GM12801 (cell line): Measurements from ENCODE around the gene DNAH3.

Source experiments
- TF ChIP-seq, protein P1 (sequence below): IDR thresholded peaks from one replicate; pipeline ENCODE4 v1.5.1; 2011; ENCODE audit warnings: control low read depth; ENCODE audit not compliant: insufficient read length; ENCODE audit errors: extremely low read depth

Gene DNAH3

DNA sequence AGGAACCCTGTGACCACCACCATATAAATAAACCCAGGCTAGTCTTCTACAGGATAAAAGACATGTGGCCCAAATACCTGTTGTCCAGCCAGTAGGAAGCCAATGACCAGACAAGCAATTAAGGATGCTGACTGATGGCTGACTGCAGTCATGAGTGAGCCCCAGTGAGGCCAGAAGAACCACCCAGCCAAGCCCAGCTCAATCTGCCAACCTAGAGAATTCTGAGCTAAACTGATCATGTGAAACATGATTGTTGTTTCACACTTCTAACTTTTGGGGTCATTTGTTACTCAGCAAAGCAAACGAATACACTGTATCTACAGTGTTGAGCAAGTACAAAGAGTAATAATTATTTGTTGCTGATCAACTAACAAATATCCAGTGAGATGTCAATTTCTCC is 86.4 kb downstream of the DNAH3 start:
- TF ChIP-seq, protein P1, sequence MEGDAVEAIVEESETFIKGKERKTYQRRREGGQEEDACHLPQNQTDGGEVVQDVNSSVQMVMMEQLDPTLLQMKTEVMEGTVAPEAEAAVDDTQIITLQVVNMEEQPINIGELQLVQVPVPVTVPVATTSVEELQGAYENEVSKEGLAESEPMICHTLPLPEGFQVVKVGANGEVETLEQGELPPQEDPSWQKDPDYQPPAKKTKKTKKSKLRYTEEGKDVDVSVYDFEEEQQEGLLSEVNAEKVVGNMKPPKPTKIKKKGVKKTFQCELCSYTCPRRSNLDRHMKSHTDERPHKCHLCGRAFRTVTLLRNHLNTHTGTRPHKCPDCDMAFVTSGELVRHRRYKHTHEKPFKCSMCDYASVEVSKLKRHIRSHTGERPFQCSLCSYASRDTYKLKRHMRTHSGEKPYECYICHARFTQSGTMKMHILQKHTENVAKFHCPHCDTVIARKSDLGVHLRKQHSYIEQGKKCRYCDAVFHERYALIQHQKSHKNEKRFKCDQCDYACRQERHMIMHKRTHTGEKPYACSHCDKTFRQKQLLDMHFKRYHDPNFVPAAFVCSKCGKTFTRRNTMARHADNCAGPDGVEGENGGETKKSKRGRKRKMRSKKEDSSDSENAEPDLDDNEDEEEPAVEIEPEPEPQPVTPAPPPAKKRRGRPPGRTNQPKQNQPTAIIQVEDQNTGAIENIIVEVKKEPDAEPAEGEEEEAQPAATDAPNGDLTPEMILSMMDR = no peak

DNA sequence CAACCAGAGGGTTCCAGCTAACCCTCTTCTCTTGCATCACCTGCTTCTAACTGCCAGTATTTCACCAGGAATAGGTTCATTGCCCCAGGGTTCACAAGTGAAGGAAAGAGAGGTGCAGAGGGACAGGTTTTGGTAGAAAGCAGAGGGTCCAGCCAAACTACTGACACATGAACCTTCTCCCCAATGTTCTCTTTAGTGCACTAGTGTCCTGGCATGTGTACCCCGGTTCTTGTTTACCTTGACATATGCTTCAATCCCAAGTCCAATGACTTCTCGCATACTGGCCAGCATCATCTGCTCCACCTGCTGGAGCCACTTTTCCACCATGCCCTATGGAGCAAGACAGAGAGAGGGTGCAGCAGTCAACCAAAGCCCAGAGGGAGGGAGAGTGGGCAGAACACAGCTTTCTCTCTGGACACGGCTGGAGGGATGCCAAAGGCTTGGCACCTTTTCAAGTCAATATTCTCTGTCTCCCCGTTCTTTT is 90.6 kb downstream of the DNAH3 start:
- TF ChIP-seq, protein P1 = no peak

DNA sequence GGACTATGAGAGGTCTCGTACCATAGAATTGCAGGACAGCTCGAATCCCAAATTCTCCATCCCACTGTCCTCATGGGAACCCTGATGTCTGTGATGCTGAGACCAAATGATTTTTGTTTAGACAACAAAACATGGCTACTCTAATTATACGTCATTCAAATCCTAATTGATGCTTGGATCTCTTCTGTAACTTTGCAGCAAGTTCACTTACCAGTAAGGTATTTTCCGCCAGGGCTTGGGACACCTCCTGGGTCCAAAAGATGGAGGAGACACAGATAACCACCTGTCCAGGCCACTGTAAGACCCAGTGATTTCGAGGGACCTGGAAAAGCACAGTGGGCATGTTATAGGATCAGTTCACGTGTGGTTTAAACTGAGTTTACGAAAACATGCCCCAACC is 92.8 kb downstream of the DNAH3 start:
- TF ChIP-seq, protein P1 = no peak

DNA sequence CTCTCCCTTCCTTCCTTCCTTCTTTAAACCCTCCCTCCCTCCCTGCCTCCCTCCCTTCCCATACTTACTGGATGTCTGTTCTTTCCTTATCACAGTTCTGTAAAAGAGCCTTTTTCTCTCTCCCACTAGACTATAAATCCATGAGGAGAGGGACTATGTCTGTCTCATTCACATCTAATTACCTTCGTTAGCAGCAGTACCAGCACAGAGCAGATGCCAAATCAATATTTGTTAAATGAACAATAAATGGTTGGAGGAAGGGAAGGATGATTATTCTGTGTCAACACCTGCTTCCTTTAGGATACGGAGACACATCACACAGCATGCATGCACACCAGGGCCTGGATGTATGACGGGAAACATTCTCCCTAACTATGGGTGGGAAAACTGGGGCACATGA is 94.2 kb downstream of the DNAH3 start:
- TF ChIP-seq, protein P1 = no peak

DNA sequence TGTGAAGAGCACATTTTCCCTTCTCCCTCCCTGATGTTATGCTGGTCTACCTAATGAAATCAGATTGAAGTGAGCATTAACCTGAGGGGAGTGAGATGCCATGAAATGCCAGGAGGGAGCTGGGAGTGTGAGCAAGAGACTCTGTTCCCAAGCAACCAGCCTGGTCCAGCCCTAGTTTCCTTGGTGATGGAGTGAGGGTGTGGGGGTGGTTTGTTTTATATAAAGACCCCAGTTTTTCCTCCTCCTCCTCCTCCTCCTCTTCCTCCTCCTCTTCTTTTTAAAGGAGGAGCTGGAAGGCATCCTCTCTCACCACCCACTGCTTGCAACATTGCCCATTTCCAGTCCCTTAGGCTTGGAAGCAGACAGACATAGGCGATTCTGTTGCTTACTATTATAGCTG is 97.1 kb downstream of the DNAH3 start:
- TF ChIP-seq, protein P1 = no peak

DNA sequence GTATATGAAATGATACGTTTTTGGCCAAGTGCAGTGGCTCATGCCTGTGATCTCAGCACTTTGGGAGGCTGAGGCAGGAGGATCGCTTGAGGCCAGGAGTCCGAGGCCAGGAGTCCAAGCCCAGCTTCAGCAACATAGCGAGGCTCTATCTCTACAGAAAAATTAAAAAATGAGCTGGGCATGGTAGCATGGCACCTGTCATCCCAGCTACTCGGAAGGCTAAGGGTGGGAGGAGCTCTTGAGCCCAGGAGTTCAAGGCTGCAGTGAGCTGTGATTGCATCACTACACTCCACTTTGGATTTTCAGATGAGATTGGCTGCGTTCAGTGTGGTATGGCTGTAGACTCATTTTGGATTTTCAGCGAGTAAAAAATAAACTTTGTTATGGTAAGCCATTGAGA is 112.4 kb downstream of the DNAH3 start:
- TF ChIP-seq, protein P1 = no peak

DNA sequence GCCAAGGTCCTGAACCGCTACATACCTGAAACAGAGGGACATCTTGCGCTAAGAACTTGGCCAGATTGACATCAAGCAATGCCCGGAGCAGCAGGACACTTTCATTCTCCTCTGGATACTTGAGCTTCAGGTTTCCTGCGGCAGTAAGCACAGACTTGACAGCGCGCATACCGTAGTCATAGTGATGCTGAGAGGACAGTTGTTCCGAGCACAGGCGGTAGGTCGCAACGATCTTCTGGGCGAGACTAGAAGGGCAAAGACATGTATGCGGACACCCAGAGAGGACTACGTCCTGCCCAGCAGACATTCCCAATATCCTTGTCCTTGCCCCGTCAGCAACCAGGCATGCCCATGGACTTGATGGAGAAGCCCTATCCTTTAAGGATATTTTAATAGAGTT is 112.9 kb downstream of the DNAH3 start:
- TF ChIP-seq, protein P1 = no peak

DNA sequence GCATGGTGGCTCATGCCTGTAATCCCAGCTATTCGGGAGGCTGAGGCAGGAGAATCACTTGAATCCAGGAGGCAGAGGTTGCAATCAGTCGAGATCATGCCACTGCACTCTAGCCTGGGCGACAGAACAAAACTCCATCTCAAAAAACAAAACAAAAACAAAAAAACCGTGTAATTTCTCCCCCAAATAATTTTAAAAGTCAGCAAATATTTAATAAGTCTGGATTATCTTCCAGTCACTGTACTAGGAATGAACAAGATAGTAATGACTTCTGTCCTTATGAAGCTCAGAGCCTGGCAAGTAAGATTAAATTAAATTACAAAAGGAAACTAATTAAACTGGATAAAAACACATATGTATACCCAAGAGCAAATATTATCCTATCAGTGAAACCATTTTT is 113.5 kb downstream of the DNAH3 start:
- TF ChIP-seq, protein P1 = no peak
